B cell (primary cell): ENCODE measurements around the gene RAD51B. TPM values are rescaled to one million over a fixed set of nuclear protein-coding genes. Genes with fewer than 3 reads are reported as not detected.

Experiments
- ATAC-seq: fragments of 200-7000 bp; cut with Tn5 transposase; one replicate; pipeline ENCODE4 v1.10.0; 2021; ENCODE audit warnings: low read depth, mild to moderate bottlenecking, moderate number of reproducible peaks, moderate library complexity
- CTCF ChIA-PET: fragments of 350-600 bp; sonication (Branson Sonifier 250); formaldehyde crosslinking; loops from one replicate; lab custom pipeline; 2021; ENCODE audit warnings: antibody characterized with exemption, inconsistent platforms; lab: Charles Lee
- POLR2A ChIA-PET: fragments of 350-600 bp; sonication (Branson Sonifier 250); formaldehyde crosslinking; loops from one replicate; lab custom pipeline; 2021; ENCODE audit warnings: antibody characterized with exemption; lab: Charles Lee
- DNase-seq: peaks from one replicate; pipeline ENCODE4 v3.0.0; 2013
- H2AFZ ChIP-seq: 2 replicates; pipeline ENCODE4 v1.6.1; 2012; ENCODE audit warnings: mild to moderate bottlenecking, low read depth, low read length; ENCODE audit not compliant: insufficient read depth, poor library complexity, severe bottlenecking
- H3K27ac ChIP-seq, 2 donors: 1 replicate in 1 of 2; 2 replicates in 1 of 2; pipeline ENCODE4 v1.5.1; 2012 to 2013; ENCODE audit warnings: low read length in 2 of 2, mild to moderate bottlenecking in 2 of 2, moderate library complexity in 1 of 2
- H3K27me3 ChIP-seq, 4 experiments: fragments of 200-600 bp in 1 of 4; sonication (generic) in 1 of 4; replicated peaks in 1 of 4; 1 replicate in 2 of 4; 2 replicates in 2 of 4; pipeline versions ENCODE4 v1.6.1 to v1.7.0; 2013 to 2016; ENCODE audit warnings: low read length in 3 of 4, mild to moderate bottlenecking in 2 of 4, mixed read lengths in 1 of 4, moderate library complexity in 1 of 4; ENCODE audit not compliant: insufficient read depth in 4 of 4, control insufficient read depth in 3 of 4; ENCODE audit errors: control extremely low read depth in 1 of 4
- H3K36me3 ChIP-seq, 2 experiments: replicated peaks in 1 of 2; 1 replicate in 1 of 2; 2 replicates in 1 of 2; pipeline versions ENCODE4 v1.6.1 to v1.7.1; 2013; ENCODE audit warnings: low read length in 1 of 2; ENCODE audit not compliant: insufficient read depth in 2 of 2, control insufficient read depth in 1 of 2; ENCODE audit errors: control extremely low read depth in 1 of 2, extremely low read depth in 1 of 2
- H3K4me1 ChIP-seq, 2 donors: fragments of 200-600 bp in 1 of 2; sonication (generic) in 1 of 2; 1 replicate in 1 of 2; 2 replicates in 1 of 2; pipeline versions ENCODE4 v1.5.1 to v1.6.1; 2013 to 2017; ENCODE audit warnings: low read length in 2 of 2; ENCODE audit not compliant: control insufficient read depth in 2 of 2, insufficient read depth in 2 of 2
- H3K4me2 ChIP-seq: replicated peaks from 2 replicates; pipeline ENCODE3; 2012; ENCODE audit warnings: mild to moderate bottlenecking, low read depth, low read length; ENCODE audit not compliant: poor library complexity, severe bottlenecking
- H3K4me3 ChIP-seq, 5 experiments: fragments of 200-600 bp in 1 of 5; sonication (generic) in 1 of 5; 1 replicate in 3 of 5; 2 replicates in 2 of 5; pipeline versions ENCODE4 v1.5.1 to v1.7.0; 2011 to 2016; ENCODE audit warnings: low read length in 4 of 5, mild to moderate bottlenecking in 4 of 5, low read depth in 2 of 5, control low read depth in 1 of 5, moderate library complexity in 1 of 5; ENCODE audit not compliant: insufficient read depth in 1 of 5; ENCODE audit errors: control extremely low read depth in 1 of 5, extremely low read depth in 1 of 5
- H3K79me2 ChIP-seq: fragments of 200-600 bp; sonication (generic); one replicate; pipeline ENCODE4 v1.6.0; 2016; ENCODE audit warnings: low read length; ENCODE audit not compliant: control insufficient read depth, insufficient read depth
- H3K9ac ChIP-seq: fragments of 200-600 bp; sonication (generic); 2 replicates; pipeline ENCODE4 v1.6.1; 2017; ENCODE audit warnings: mild to moderate bottlenecking, low read length, moderate library complexity
- H3K9me3 ChIP-seq, 3 donors: one replicate each; pipeline versions ENCODE4 v1.6.1 to v1.7.1; 2013; ENCODE audit warnings: low read length in 2 of 3; ENCODE audit not compliant: control insufficient read depth in 2 of 3, insufficient read depth in 1 of 3; ENCODE audit errors: control extremely low read depth in 1 of 3
- H4K20me1 ChIP-seq: 2 replicates; pipeline ENCODE4 v1.6.0; 2012; ENCODE audit warnings: mild to moderate bottlenecking, low read length; ENCODE audit not compliant: insufficient read depth, control insufficient read depth, poor library complexity, severe bottlenecking
- H3K27ac Mint-ChIP-seq: one replicate; pipeline ENCODE4 v1.8.0; 2021; ENCODE audit warnings: mixed read lengths
- H3K27me3 Mint-ChIP-seq: one replicate; pipeline ENCODE4 v1.8.0; 2021; ENCODE audit warnings: mixed read lengths
- H3K4me1 Mint-ChIP-seq: one replicate; pipeline ENCODE4 v1.8.0; 2021; ENCODE audit warnings: mixed read lengths
- H3K4me3 Mint-ChIP-seq: one replicate; pipeline ENCODE4 v1.8.0; 2021; ENCODE audit warnings: mixed read lengths
- H3K9me3 Mint-ChIP-seq: one replicate; pipeline ENCODE4 v1.8.0; 2022; ENCODE audit warnings: mixed read lengths; ENCODE audit not compliant: insufficient read depth
- EZH2 ChIP-seq: IDR thresholded peaks from 2 replicates; pipeline ENCODE4 v1.6.1; 2012; ENCODE audit warnings: borderline replicate concordance, low read depth, mild to moderate bottlenecking, moderate library complexity, low read length; ENCODE audit not compliant: insufficient read depth, poor library complexity, severe bottlenecking
- WGBS: methylation state at CpG from one replicate; pipeline ENCODE4 v1.1.5; 2013; ENCODE audit warnings: missing lambda C conversion rate; ENCODE audit not compliant: insufficient coverage; 5-methylcytosine and 5-hydroxymethylcytosine counted together
- intact Hi-C: fragments of 100-400 bp; cut with micrococcal nuclease; formaldehyde crosslinking; loops from one replicate; pipeline ENCODE4 v1.10.0; 2022
- polyA plus RNA-seq: library from polyadenylated mRNA; depleted of rRNA; stranded (reverse); fragments of >200 nt; gene quantifications from 2 replicates; pipeline ENCODE4 v1.2.3, GENCODE V29; 2012
- total RNA-seq, 2 donors: library from RNA; stranded (reverse); fragments of 120-200 nt in 1 of 2; gene quantifications; 1 replicate in 1 of 2; 2 replicates in 1 of 2; pipeline versions ENCODE4 v1.2.3 to v1.2.4, GENCODE V29; 2013 to 2022
- TF ChIP-seq, protein P1 (sequence below): fragments of 200-600 bp; IDR thresholded peaks from one replicate; pipeline ENCODE4 v1.8.0; 2022; ENCODE audit warnings: antibody characterized with exemption, mild to moderate bottlenecking

RAD51B gene
- total and polyA plus RNA-seq, 2 donors (not counting 1 experiment from before 2014, with no cell fraction given), result 6.5 to 60.6 TPM

DNA sequence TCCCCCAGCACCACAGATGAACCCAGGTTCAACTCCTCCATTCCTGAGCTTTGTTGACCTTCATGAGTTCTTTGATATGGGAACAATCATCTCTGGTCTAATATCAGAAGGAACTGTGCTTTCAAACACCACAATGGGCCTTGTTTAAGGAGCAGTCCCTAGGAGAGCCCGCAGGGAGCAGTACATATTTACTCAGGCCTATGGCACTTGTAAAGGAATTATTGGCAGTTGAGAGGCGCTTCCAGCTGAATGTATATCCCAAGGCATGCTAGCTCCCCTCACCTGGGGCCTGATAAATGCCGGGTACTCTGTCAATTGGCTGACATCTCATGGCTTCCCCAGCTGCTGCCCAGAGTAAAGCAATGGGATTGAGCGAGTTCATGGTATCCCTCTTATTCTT is 897.1 kb downstream of the RAD51B start:
- no peak overlapping the region for H3K9ac ChIP-seq
- no peaks in the 10 kb centered on the region for H3K79me2 ChIP-seq
- Mint-ChIP-seq H3K4me1 (peaks cover 16% of the 10 kb centered on the region), H3K9me3 (peaks cover 8% of the 10 kb centered on the region), H3K27me3 (no peaks in the 10 kb centered on the region), H3K4me3 (no peak overlapping the region), H3K27ac (no peak overlapping the region)
- DNase-seq (no peak), ATAC-seq (no peak)
- H3K4me1 ChIP-seq, result peaks cover 0 to 3% of the 10 kb centered on the region in 2 donors
- intact Hi-C loops, result no loop called here
- no peak overlapping the region for H3K4me2 ChIP-seq
- H3K9me3 ChIP-seq, result no peaks in the 10 kb centered on the region
- no peak overlapping the region for H3K4me3 ChIP-seq
- no peak overlapping the region for H3K27ac ChIP-seq
- TF ChIP-seq, protein P1, sequence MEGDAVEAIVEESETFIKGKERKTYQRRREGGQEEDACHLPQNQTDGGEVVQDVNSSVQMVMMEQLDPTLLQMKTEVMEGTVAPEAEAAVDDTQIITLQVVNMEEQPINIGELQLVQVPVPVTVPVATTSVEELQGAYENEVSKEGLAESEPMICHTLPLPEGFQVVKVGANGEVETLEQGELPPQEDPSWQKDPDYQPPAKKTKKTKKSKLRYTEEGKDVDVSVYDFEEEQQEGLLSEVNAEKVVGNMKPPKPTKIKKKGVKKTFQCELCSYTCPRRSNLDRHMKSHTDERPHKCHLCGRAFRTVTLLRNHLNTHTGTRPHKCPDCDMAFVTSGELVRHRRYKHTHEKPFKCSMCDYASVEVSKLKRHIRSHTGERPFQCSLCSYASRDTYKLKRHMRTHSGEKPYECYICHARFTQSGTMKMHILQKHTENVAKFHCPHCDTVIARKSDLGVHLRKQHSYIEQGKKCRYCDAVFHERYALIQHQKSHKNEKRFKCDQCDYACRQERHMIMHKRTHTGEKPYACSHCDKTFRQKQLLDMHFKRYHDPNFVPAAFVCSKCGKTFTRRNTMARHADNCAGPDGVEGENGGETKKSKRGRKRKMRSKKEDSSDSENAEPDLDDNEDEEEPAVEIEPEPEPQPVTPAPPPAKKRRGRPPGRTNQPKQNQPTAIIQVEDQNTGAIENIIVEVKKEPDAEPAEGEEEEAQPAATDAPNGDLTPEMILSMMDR, result no peak
- TF ChIP-seq EZH2, result no peak
- ChIA-PET POLR2A (no interaction called here), CTCF (interaction anchor here (0.7 to 2.1 kb wide), 3 partner anchors 12 to 42 kb away, joined by 3 to 6 read pairs (median 6); no protein-coding TSS in a partner anchor)
- no peak overlapping the region for H2AFZ ChIP-seq
- H3K27me3 ChIP-seq, result no peaks in the 10 kb centered on the region
- WGBS, result 100% methylated on average over 2 of the region's 4 CpGs
- H3K36me3 ChIP-seq, result no peaks in the 10 kb centered on the region
- H4K20me1 ChIP-seq, result no peaks in the 10 kb centered on the region

DNA sequence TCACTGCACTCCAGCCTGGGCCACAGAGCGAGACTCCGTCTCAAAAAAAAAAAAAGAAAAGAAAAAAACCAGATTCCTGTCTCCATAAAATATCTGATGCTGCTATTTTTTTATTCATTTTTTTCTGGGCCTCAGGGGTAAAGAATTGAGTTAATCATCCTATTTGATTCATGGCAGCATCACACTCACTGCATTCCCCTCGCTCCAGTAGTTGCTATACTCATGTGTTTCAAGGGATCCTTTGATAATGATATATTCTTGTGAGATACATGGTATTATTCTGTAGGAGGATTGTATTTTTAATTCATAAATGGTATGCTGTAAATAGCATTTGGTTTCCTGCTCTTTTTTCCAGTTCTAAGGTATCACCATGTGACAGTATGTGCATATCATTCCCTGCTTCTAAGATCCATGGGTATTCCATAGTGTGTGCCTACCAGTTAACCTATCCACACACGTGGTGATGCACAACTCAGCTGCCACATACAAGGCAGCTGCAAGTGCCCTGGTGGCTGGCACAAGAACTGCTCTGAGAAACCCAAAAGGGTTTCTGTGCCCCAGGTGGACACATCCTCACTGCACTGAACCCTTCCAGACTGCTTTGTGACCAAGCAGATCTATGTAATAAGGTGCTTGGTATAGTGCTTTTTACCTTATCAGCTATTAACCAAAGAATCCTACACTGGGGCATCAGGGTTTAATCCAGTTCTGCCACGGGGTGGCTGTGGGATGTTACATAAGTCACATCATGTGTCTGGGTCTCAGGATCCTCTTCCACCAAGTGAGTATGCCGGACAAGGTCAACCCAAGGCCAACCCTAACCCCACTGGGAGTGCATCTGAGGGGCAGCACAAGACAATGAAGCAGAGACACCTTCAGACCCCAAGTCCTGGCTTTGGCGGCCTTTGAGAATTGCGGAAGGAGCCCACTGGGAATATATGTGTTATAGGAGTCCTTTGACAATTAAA is 898.7 kb downstream of the RAD51B start:
- 44% methylated on average over 1 of the region's 8 CpGs for WGBS
- Histone ChIP-seq H2AFZ (no peak overlapping the region), H4K20me1 (no peaks in the 10 kb centered on the region), H3K79me2 (no peaks in the 10 kb centered on the region), H3K27ac (no peak overlapping the region), H3K9me3 (no peaks in the 10 kb centered on the region), H3K4me1 (peaks cover 0 to 3% of the 10 kb centered on the region in 2 donors), H3K4me2 (no peak overlapping the region), H3K36me3 (no peaks in the 10 kb centered on the region), H3K27me3 (no peaks in the 10 kb centered on the region), H3K4me3 (no peak overlapping the region), H3K9ac (no peak overlapping the region)
- Mint-ChIP-seq H3K9me3 (peaks cover 8% of the 10 kb centered on the region), H3K4me1 (peaks cover 16% of the 10 kb centered on the region), H3K4me3 (no peak overlapping the region), H3K27me3 (no peaks in the 10 kb centered on the region), H3K27ac (no peak overlapping the region)
- TF ChIP-seq, protein P1, result peak; percentile 44
- TF ChIP-seq EZH2, result no peak
- peak; percentile 58 for ATAC-seq
- DNase-seq, result no peak
- CTCF ChIA-PET, result interaction anchor here (0.6 to 2.1 kb wide), 6 partner anchors 11 to 881 kb away, joined by 3 to 6 read pairs (median 3); no protein-coding TSS in a partner anchor
- intact Hi-C loops, result no loop called here
- POLR2A ChIA-PET, result interaction anchor here (0.5 to 1.1 kb wide), 3 partner anchors 11 to 277 kb away, joined by 3 to 10 read pairs (median 4); no protein-coding TSS in a partner anchor
